HCT116 (cell line): ENCODE results near the gene EDN1.

ENCODE experiments used
- CBX3 ChIP-seq: IDR thresholded peaks from 2 replicates; pipeline ENCODE4 v1.6.1; 2012; ENCODE audit warnings: low read depth
- CEBPB ChIP-seq: IDR thresholded peaks from 2 replicates; pipeline ENCODE4 v1.6.1; 2012; ENCODE audit warnings: low read depth
- CTCF ChIP-seq, 3 experiments: fragments of 200-600 bp in 1 of 3; sonication (generic) in 1 of 3; IDR thresholded peaks in 2 of 3; conservative IDR thresholded peaks in 1 of 3; 2 replicates each; pipeline ENCODE4 v1.5.1; 2012 to 2017; ENCODE audit warnings: low read depth in 2 of 3, low read length in 2 of 3, antibody characterized with exemption in 1 of 3, borderline replicate concordance in 1 of 3, control low read depth in 1 of 3, mild to moderate bottlenecking in 1 of 3, mixed read lengths in 1 of 3, mixed run types in 1 of 3, moderate library complexity in 1 of 3; ENCODE audit not compliant: insufficient read depth in 1 of 3
- EZH2 ChIP-seq: fragments of 200-600 bp; sonication (generic); IDR thresholded peaks from 2 replicates; pipeline ENCODE4 v1.6.1; 2017; ENCODE audit warnings: antibody characterized with exemption, mixed run types
- EZH2phosphoT487 ChIP-seq: fragments of 200-600 bp; IDR thresholded peaks from 2 replicates; pipeline ENCODE4 v1.6.1; 2018; ENCODE audit warnings: antibody characterized with exemption, borderline replicate concordance
- JUND ChIP-seq: IDR thresholded peaks from 2 replicates; pipeline ENCODE4 v1.6.1; 2012
- POLR2A ChIP-seq: IDR thresholded peaks from 2 replicates; pipeline ENCODE4 v1.7.0; 2011; ENCODE audit warnings: borderline replicate concordance; ENCODE audit not compliant: insufficient read depth, insufficient read length; ENCODE audit errors: extremely low read depth
- POLR2AphosphoS5 ChIP-seq: IDR thresholded peaks from 2 replicates; pipeline ENCODE4 v1.6.1; 2011; ENCODE audit warnings: mild to moderate bottlenecking, low read depth, low read length, moderate library complexity
- YY1 ChIP-seq: IDR thresholded peaks from 2 replicates; pipeline ENCODE4 v1.6.1; 2011; ENCODE audit warnings: low read length, low read depth, moderate library complexity, mild to moderate bottlenecking; ENCODE audit not compliant: insufficient replicate concordance; ENCODE audit errors: extremely low read depth
- ZFX ChIP-seq: fragments of 450-650 bp; IDR thresholded peaks from 2 replicates; pipeline ENCODE4 v1.6.1; 2017
- ZNF274 ChIP-seq: fragments of 200-500 bp; sonication (Bioruptor generic); IDR thresholded peaks from 2 replicates; pipeline ENCODE4 v1.6.1; 2014; ENCODE audit warnings: mild to moderate bottlenecking, low read depth, low read length, inconsistent platforms
- TF ChIP-seq, protein P1 (sequence below): IDR thresholded peaks from 2 replicates; pipeline ENCODE4 v1.6.1; 2012; ENCODE audit warnings: low read depth

DNA sequence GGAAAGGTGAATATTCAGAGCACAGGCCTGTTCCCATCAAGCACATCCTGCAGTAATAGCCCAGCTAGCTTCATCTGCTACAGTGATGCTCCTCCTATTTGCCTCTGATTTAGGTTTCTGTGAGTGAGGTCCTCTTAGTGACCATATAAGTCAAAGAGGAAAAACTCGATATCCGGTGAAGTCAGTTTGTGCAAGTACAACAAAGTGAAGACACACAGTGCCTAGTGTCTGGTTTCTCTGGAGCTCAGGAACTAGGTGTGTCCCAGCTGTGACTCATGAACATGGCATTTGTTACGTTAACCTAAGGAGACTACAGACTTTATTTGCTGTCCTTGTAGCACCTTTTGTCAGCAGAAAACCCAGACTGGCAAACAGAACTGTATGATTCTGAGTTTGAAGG lies 33.9 kb downstream of the EDN1 start:
- TF ChIP-seq POLR2A (no peak), CTCF (IDR thresholded peaks at IDR 0.05 in 2 of 3, conservative IDR thresholded peaks at IDR 0.05 in 1 of 3; ENCODE audit: borderline replicate concordance in 1 of 3, insufficient read depth in 1 of 3, low read depth in 2 of 3, low read length in 2 of 3) (no peak), YY1 (peak; percentile 35), ZNF274 (no peak), CEBPB (peak; percentile 68), JUND (peak; percentile 90), POLR2AphosphoS5 (peak; percentile 24; the same call in 1 of the 2 replicates), EZH2phosphoT487 (no peak), CBX3 (peak; percentile 82), EZH2 (no peak), ZFX (no peak)
- TF ChIP-seq, protein P1, sequence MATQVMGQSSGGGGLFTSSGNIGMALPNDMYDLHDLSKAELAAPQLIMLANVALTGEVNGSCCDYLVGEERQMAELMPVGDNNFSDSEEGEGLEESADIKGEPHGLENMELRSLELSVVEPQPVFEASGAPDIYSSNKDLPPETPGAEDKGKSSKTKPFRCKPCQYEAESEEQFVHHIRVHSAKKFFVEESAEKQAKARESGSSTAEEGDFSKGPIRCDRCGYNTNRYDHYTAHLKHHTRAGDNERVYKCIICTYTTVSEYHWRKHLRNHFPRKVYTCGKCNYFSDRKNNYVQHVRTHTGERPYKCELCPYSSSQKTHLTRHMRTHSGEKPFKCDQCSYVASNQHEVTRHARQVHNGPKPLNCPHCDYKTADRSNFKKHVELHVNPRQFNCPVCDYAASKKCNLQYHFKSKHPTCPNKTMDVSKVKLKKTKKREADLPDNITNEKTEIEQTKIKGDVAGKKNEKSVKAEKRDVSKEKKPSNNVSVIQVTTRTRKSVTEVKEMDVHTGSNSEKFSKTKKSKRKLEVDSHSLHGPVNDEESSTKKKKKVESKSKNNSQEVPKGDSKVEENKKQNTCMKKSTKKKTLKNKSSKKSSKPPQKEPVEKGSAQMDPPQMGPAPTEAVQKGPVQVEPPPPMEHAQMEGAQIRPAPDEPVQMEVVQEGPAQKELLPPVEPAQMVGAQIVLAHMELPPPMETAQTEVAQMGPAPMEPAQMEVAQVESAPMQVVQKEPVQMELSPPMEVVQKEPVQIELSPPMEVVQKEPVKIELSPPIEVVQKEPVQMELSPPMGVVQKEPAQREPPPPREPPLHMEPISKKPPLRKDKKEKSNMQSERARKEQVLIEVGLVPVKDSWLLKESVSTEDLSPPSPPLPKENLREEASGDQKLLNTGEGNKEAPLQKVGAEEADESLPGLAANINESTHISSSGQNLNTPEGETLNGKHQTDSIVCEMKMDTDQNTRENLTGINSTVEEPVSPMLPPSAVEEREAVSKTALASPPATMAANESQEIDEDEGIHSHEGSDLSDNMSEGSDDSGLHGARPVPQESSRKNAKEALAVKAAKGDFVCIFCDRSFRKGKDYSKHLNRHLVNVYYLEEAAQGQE: no peak
